Measurements from ENCODE around the gene LHX2. TPM values are rescaled to one million over a fixed set of nuclear protein-coding genes. Genes with fewer than 3 reads are reported as not detected.
"Not testable (repeated sequence)": the region's sequence is repeated elsewhere in the genome, so short reads cannot be mapped to it uniquely, and the experiment has no call there.

The LHX2 gene
- total RNA-seq, 2 donors from 2014 or later: 0.23 TPM; not detected in 1

- no peak for TF ChIP-seq POLR2A (IDR thresholded peaks at IDR 0.05)
- no peak for TF ChIP-seq POLR2AphosphoS5 (IDR thresholded peaks at IDR 0.05)
- TF ChIP-seq CTCF (IDR thresholded peaks at IDR 0.05): no peak
- no peak for DNase-seq (ENCODE audit: low spot score)
- WGBS: 96% methylated on average over 8 of the region's 8 CpGs
These were observed 39.0 kb upstream of the LHX2 start for GRCh38 chr9:123972618-123973017.

GRCh38 chr9:123973590-123974223 is 37.9 kb upstream of the LHX2 start:
- intact Hi-C loops (cut with DNase I): no loop called here
- no peak for DNase-seq (ENCODE audit: low spot score)
- H3K4me1 ChIP-seq (replicated peaks): no peaks in the 10 kb centered on the region
- H3K36me3 ChIP-seq: no peaks in the 10 kb centered on the region
- 93% methylated on average over 8 of the region's 9 CpGs for WGBS
- H3K9me3 ChIP-seq: no peaks in the 10 kb centered on the region
- no peaks in the 10 kb centered on the region for H3K27me3 ChIP-seq (replicated peaks; ENCODE audit: insufficient read depth)
- TF ChIP-seq POLR2AphosphoS5 (IDR thresholded peaks at IDR 0.05) (no peak), POLR2A (IDR thresholded peaks at IDR 0.05) (no peak), CTCF (IDR thresholded peaks at IDR 0.05) (no peak)
- H3K4me3 ChIP-seq: no peak overlapping the region
- H3K27ac ChIP-seq: no peak overlapping the region

More at GRCh38 chr9:123972618-123973017, 39.0 kb upstream of the LHX2 start:
- no peak overlapping the region for H3K27ac ChIP-seq
- H3K4me3 ChIP-seq: no peak overlapping the region
- no peaks in the 10 kb centered on the region for H3K9me3 ChIP-seq
- no peaks in the 10 kb centered on the region for H3K36me3 ChIP-seq
- no peaks in the 10 kb centered on the region for H3K27me3 ChIP-seq (replicated peaks; ENCODE audit: insufficient read depth)
- no peaks in the 10 kb centered on the region for H3K4me1 ChIP-seq (replicated peaks)
- intact Hi-C loops (cut with DNase I): no loop called here

GRCh38 chr9:123974471-123974870 is 37.1 kb upstream of the LHX2 start:
- intact Hi-C loops (cut with DNase I): no loop called here
- 73% methylated on average over 12 of the region's 12 CpGs for WGBS
- Histone ChIP-seq H3K27me3 (replicated peaks; ENCODE audit: insufficient read depth) (peaks cover 5% of the 10 kb centered on the region), H3K9me3 (no peaks in the 10 kb centered on the region), H3K4me1 (replicated peaks) (no peaks in the 10 kb centered on the region), H3K27ac (no peak overlapping the region), H3K4me3 (no peak overlapping the region), H3K36me3 (no peaks in the 10 kb centered on the region)
- no peak for DNase-seq (ENCODE audit: low spot score)
- TF ChIP-seq POLR2AphosphoS5 (IDR thresholded peaks at IDR 0.05): no peak
- no peak for TF ChIP-seq CTCF (IDR thresholded peaks at IDR 0.05)
- TF ChIP-seq POLR2A (IDR thresholded peaks at IDR 0.05): no peak

- WGBS: 75% methylated on average over 3 of the region's 3 CpGs
These were observed 35.7 kb upstream of the LHX2 start for GRCh38 chr9:123975871-123976270.

GRCh38 chr9:123976579-123976978 is 35.0 kb upstream of the LHX2 start:
- intact Hi-C loops (cut with DNase I); H3K27ac ChIP-seq; H3K4me1 ChIP-seq (replicated peaks); H3K9me3 ChIP-seq; H3K27me3 ChIP-seq (replicated peaks; ENCODE audit: insufficient read depth); H3K4me3 ChIP-seq; H3K36me3 ChIP-seq; DNase-seq (ENCODE audit: low spot score): not testable (repeated sequence)
- WGBS: no CpG with 5 or more reads among the region's 9 CpGs

More at GRCh38 chr9:123975871-123976270, 35.7 kb upstream of the LHX2 start:
- no peak for DNase-seq (ENCODE audit: low spot score)
- H3K27ac ChIP-seq: no peak overlapping the region
- H3K27me3 ChIP-seq (replicated peaks; ENCODE audit: insufficient read depth): peaks cover 5% of the 10 kb centered on the region
- H3K9me3 ChIP-seq: no peaks in the 10 kb centered on the region
- H3K4me1 ChIP-seq (replicated peaks): no peaks in the 10 kb centered on the region
- intact Hi-C loops (cut with DNase I): no loop called here
- no peak overlapping the region for H3K4me3 ChIP-seq
- TF ChIP-seq POLR2AphosphoS5 (IDR thresholded peaks at IDR 0.05): no peak
- TF ChIP-seq CTCF (IDR thresholded peaks at IDR 0.05): no peak
- TF ChIP-seq POLR2A (IDR thresholded peaks at IDR 0.05): no peak
- H3K36me3 ChIP-seq: no peaks in the 10 kb centered on the region

Measured in prostate gland (tissue), 2 donors.